K562 treated with DMSO at 1 percent for 12 hours (cell line): Measurements from ENCODE around the gene STX7. TPM values are rescaled to one million over a fixed set of nuclear protein-coding genes. Genes with fewer than 3 reads are reported as not detected.

Experiments used
- total RNA-seq: library from RNA; unstranded; fragments of 300-600 nt; gene quantifications from 2 replicates; pipeline ENCODE4 v1.2.3, GENCODE V29; 2022; ENCODE audit not compliant: insufficient read depth

Gene STX7
- total RNA-seq: 10.3 and 26.9 TPM in 2 replicates

GRCh38 chr6:132512638-132513632 is at the start of gene STX7:
Gene STX7, minus strand, starts transcription at chr6:132513116. Its CDS starts 9,586 bp downstream, at chr6:132503530.

GRCh38 chr6:132552372-132552771 is 39.5 kb upstream of the STX7 start, which contains the start of gene TAAR8:
Gene TAAR8, plus strand, starts transcription at chr6:132552672. Its CDS starts 21 bp downstream, at chr6:132552693.

GRCh38 chr6:132537977-132538376 is 25.1 kb upstream of the STX7 start, which contains the start of gene TAAR9:
Gene TAAR9, plus strand, starts transcription at chr6:132538277. Its CDS starts 13 bp downstream, at chr6:132538290.

GRCh38 chr6:132400883-132401617 is 111.9 kb downstream of the STX7 start, which contains the start of gene MOXD1:
Gene MOXD1, minus strand, starts transcription at chr6:132401475. Its CDS starts 49 bp downstream, at chr6:132401426.

Other genes with a start within 250 kb of the STX7 start
- not detected in 2 replicates for gene MOXD1, start 111.6 kb downstream of the STX7 start, total RNA-seq
- gene TAAR9, start 25.2 kb upstream of the STX7 start, total RNA-seq: not detected in 2 replicates
- gene TAAR8, start 39.6 kb upstream of the STX7 start, total RNA-seq: not detected in 2 replicates
- gene TAAR6, start 57.2 kb upstream of the STX7 start, total RNA-seq: not detected in 2 replicates
- not detected in 2 replicates for gene TAAR5, start 76.6 kb upstream of the STX7 start, total RNA-seq
- not detected in 2 replicates for gene TAAR2, start 111.2 kb upstream of the STX7 start, total RNA-seq
- not detected in 2 replicates for gene TAAR1, start 146.1 kb upstream of the STX7 start, total RNA-seq
- not detected in 2 replicates for gene VNN1, start 200.9 kb upstream of the STX7 start, total RNA-seq
- gene VNN2, start 244.8 kb upstream of the STX7 start, total RNA-seq: 0.99 TPM in 1 of 2 replicates, not detected in the other